HepG2 (cell line): ENCODE results near the gene PSMD1.

ENCODE experiments used
- ASH2L ChIP-seq: fragments of 300-600, 200-600 bp; sonication (generic); IDR thresholded peaks from 2 replicates; pipeline ENCODE4 v1.7.0; 2017; ENCODE audit warnings: low read depth, mild to moderate bottlenecking, moderate library complexity, mixed read lengths, low read length; ENCODE audit not compliant: insufficient read length
- FOXJ3 ChIP-seq: sonication (generic); formaldehyde crosslinking; IDR thresholded peaks from 2 replicates; pipeline ENCODE4 v1.4.0; 2020; ENCODE audit warnings: missing genetic modification reagents, mild to moderate bottlenecking, borderline replicate concordance
- HDAC2 ChIP-seq: sonication (generic); formaldehyde crosslinking; IDR thresholded peaks from 2 replicates; pipeline ENCODE4 v1.4.0; 2020; ENCODE audit warnings: missing genetic modification reagents
- MAZ ChIP-seq, 2 experiments: sonication (generic) in 1 of 2; formaldehyde crosslinking in 1 of 2; IDR thresholded peaks; 2 replicates each; pipeline versions ENCODE4 v1.5.0 to v1.6.1; 2012 to 2020; ENCODE audit warnings: low read depth in 2 of 2, mild to moderate bottlenecking in 2 of 2, borderline replicate concordance in 1 of 2, improper control_type of control experiment in 1 of 2, low read length in 1 of 2, missing genetic modification reagents in 1 of 2, moderate library complexity in 1 of 2
- ZNF737 ChIP-seq: sonication (generic); formaldehyde crosslinking; IDR thresholded peaks from 2 replicates; pipeline ENCODE4 v1.5.0; 2020; ENCODE audit warnings: missing genetic modification reagents, mild to moderate bottlenecking, borderline replicate concordance
- TF ChIP-seq, protein P1 (sequence below): sonication (generic); formaldehyde crosslinking; IDR thresholded peaks from 2 replicates; pipeline ENCODE4 v1.4.0; 2020; ENCODE audit warnings: missing genetic modification reagents
- TF ChIP-seq, protein P2 (sequence below): sonication (generic); formaldehyde crosslinking; IDR thresholded peaks from 2 replicates; pipeline ENCODE4 v1.5.1; 2020; ENCODE audit warnings: mild to moderate bottlenecking, missing genetic modification reagents, moderate library complexity
- TF ChIP-seq, protein P3 (sequence below): sonication (generic); formaldehyde crosslinking; IDR thresholded peaks from 2 replicates; pipeline ENCODE4 v1.5.0; 2020; ENCODE audit warnings: mild to moderate bottlenecking, missing genetic modification reagents, moderate library complexity
- TF ChIP-seq, protein P4 (sequence below): sonication (generic); formaldehyde crosslinking; IDR thresholded peaks from 2 replicates; pipeline ENCODE4 v1.4.0; 2020; ENCODE audit warnings: low read depth, missing genetic modification reagents
- TF ChIP-seq, protein P5 (sequence below): sonication (generic); formaldehyde crosslinking; IDR thresholded peaks from 2 replicates; pipeline ENCODE4 v1.4.0; 2020; ENCODE audit warnings: mild to moderate bottlenecking, missing genetic modification reagents
- TF ChIP-seq, protein P6 (sequence below), 2 experiments: sonication (generic) in 1 of 2; formaldehyde crosslinking in 1 of 2; IDR thresholded peaks; 2 replicates each; pipeline versions ENCODE4 v1.4.0 to v1.6.1; 2018 to 2020; ENCODE audit warnings: missing genetic modification reagents in 2 of 2, borderline replicate concordance in 1 of 2, low read depth in 1 of 2, mild to moderate bottlenecking in 1 of 2, missing biosample characterization in 1 of 2

DNA sequence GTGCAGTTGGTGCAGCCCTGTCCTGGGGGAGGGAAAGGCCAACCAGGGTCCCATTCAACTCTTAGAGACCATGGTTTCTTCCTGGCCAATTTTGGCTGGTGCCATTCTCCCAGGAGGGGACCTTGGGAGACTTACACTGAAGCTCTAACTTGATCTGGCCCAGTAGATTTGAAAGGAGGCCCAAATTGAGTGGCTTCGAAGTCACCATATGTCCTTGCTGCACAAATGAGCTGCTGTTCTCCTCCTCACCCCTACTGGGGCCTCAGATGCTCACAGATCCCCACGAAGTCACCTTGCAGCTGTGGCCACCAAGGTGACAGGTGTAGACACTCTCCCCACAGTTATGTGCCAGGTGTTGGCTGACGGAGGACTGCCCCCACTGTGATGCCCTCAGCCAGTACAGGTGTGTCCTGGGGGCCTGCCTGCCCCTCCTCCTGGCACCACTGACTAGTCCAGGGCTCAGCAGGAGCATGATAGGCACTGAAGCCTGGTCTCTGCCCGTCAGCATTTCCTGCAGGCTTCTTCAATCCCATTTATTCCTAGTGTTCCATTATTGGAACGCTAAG lies 24.0 kb upstream of the PSMD1 start:
- no peak for TF ChIP-seq MAZ (IDR thresholded peaks at IDR 0.05; ENCODE audit: borderline replicate concordance, low read depth, low read length)
- TF ChIP-seq MAZ (CRISPR knock-in tag; IDR thresholded peaks at IDR 0.05; ENCODE audit: low read depth): no peak
- TF ChIP-seq, protein P1, sequence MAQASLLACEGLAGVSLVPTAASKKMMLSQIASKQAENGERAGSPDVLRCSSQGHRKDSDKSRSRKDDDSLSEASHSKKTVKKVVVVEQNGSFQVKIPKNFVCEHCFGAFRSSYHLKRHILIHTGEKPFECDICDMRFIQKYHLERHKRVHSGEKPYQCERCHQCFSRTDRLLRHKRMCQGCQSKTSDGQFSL (CRISPR knock-in tag): no peak
- TF ChIP-seq, protein P2, sequence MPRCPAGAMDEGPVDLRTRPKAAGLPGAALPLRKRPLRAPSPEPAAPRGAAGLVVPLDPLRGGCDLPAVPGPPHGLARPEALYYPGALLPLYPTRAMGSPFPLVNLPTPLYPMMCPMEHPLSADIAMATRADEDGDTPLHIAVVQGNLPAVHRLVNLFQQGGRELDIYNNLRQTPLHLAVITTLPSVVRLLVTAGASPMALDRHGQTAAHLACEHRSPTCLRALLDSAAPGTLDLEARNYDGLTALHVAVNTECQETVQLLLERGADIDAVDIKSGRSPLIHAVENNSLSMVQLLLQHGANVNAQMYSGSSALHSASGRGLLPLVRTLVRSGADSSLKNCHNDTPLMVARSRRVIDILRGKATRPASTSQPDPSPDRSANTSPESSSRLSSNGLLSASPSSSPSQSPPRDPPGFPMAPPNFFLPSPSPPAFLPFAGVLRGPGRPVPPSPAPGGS: 0 out of 2 replicates have a peak, but pooled peaks have one; percentile 44
- no peak for TF ChIP-seq HDAC2 (CRISPR knock-in tag)
- TF ChIP-seq ASH2L: no peak
- TF ChIP-seq ZNF737 (CRISPR knock-in tag): no peak
- TF ChIP-seq, protein P3, sequence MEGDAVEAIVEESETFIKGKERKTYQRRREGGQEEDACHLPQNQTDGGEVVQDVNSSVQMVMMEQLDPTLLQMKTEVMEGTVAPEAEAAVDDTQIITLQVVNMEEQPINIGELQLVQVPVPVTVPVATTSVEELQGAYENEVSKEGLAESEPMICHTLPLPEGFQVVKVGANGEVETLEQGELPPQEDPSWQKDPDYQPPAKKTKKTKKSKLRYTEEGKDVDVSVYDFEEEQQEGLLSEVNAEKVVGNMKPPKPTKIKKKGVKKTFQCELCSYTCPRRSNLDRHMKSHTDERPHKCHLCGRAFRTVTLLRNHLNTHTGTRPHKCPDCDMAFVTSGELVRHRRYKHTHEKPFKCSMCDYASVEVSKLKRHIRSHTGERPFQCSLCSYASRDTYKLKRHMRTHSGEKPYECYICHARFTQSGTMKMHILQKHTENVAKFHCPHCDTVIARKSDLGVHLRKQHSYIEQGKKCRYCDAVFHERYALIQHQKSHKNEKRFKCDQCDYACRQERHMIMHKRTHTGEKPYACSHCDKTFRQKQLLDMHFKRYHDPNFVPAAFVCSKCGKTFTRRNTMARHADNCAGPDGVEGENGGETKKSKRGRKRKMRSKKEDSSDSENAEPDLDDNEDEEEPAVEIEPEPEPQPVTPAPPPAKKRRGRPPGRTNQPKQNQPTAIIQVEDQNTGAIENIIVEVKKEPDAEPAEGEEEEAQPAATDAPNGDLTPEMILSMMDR (CRISPR knock-in tag): no peak
- TF ChIP-seq, protein P4, sequence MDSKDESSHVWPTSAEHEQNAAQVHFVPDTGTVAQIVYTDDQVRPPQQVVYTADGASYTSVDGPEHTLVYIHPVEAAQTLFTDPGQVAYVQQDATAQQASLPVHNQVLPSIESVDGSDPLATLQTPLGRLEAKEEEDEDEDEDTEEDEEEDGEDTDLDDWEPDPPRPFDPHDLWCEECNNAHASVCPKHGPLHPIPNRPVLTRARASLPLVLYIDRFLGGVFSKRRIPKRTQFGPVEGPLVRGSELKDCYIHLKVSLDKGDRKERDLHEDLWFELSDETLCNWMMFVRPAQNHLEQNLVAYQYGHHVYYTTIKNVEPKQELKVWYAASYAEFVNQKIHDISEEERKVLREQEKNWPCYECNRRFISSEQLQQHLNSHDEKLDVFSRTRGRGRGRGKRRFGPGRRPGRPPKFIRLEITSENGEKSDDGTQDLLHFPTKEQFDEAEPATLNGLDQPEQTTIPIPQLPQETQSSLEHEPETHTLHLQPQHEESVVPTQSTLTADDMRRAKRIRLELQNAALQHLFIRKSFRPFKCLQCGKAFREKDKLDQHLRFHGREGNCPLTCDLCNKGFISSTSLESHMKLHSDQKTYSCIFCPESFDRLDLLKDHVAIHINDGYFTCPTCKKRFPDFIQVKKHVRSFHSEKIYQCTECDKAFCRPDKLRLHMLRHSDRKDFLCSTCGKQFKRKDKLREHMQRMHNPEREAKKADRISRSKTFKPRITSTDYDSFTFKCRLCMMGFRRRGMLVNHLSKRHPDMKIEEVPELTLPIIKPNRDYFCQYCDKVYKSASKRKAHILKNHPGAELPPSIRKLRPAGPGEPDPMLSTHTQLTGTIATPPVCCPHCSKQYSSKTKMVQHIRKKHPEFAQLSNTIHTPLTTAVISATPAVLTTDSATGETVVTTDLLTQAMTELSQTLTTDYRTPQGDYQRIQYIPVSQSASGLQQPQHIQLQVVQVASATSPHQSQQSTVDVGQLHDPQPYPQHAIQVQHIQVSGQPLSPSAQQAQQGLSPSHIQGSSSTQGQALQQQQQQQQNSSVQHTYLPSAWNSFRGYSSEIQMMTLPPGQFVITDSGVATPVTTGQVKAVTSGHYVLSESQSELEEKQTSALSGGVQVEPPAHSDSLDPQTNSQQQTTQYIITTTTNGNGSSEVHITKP (CRISPR knock-in tag): no peak
- TF ChIP-seq, protein P5, sequence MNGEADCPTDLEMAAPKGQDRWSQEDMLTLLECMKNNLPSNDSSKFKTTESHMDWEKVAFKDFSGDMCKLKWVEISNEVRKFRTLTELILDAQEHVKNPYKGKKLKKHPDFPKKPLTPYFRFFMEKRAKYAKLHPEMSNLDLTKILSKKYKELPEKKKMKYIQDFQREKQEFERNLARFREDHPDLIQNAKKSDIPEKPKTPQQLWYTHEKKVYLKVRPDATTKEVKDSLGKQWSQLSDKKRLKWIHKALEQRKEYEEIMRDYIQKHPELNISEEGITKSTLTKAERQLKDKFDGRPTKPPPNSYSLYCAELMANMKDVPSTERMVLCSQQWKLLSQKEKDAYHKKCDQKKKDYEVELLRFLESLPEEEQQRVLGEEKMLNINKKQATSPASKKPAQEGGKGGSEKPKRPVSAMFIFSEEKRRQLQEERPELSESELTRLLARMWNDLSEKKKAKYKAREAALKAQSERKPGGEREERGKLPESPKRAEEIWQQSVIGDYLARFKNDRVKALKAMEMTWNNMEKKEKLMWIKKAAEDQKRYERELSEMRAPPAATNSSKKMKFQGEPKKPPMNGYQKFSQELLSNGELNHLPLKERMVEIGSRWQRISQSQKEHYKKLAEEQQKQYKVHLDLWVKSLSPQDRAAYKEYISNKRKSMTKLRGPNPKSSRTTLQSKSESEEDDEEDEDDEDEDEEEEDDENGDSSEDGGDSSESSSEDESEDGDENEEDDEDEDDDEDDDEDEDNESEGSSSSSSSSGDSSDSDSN (CRISPR knock-in tag): peak; percentile 26; the same call in 1 of the 2 replicates
- TF ChIP-seq FOXJ3 (CRISPR knock-in tag): no peak
- TF ChIP-seq, protein P6, sequence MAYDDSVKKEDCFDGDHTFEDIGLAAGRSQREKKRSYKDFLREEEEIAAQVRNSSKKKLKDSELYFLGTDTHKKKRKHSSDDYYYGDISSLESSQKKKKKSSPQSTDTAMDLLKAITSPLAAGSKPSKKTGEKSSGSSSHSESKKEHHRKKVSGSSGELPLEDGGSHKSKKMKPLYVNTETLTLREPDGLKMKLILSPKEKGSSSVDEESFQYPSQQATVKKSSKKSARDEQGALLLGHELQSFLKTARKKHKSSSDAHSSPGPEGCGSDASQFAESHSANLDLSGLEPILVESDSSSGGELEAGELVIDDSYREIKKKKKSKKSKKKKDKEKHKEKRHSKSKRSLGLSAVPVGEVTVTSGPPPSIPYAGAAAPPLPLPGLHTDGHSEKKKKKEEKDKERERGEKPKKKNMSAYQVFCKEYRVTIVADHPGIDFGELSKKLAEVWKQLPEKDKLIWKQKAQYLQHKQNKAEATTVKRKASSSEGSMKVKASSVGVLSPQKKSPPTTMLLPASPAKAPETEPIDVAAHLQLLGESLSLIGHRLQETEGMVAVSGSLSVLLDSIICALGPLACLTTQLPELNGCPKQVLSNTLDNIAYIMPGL (CRISPR knock-in tag; IDR thresholded peaks at IDR 0.05; ENCODE audit: borderline replicate concordance in 1 of 2, low read depth in 1 of 2): no peak
